Spleen (tissue), 11 donors: Measurements from ENCODE around the gene TIRAP. TPM values are rescaled to one million over a fixed set of nuclear protein-coding genes. Genes with fewer than 3 reads are reported as not detected.

Source experiments
- DNase-seq: peaks from one replicate; pipeline ENCODE4 v3.0.0-alpha.2; 2020
- H3K27ac ChIP-seq, 8 donors: fragments of 200-600 bp; sonication (generic) in 7 of 8; 1 replicate in 4 of 8; 2 replicates in 4 of 8; pipeline versions ENCODE4 v1.5.0 to v1.8.0; 2016 to 2021; ENCODE audit warnings: inconsistent platforms in 4 of 8, mild to moderate bottlenecking in 4 of 8, moderate library complexity in 1 of 8
- H3K27me3 ChIP-seq, 7 donors: fragments of 200-600 bp; sonication (generic) in 6 of 7; replicated peaks in 1 of 7; 1 replicate in 4 of 7; 2 replicates in 3 of 7; pipeline versions ENCODE4 v1.5.0 to v1.8.0; 2016 to 2021; ENCODE audit warnings: inconsistent platforms in 3 of 7, mild to moderate bottlenecking in 1 of 7
- H3K36me3 ChIP-seq, 6 donors: fragments of 200-600 bp; sonication (generic) in 5 of 6; 1 replicate in 4 of 6; 2 replicates in 2 of 6; pipeline versions ENCODE4 v1.5.0 to v1.8.0; 2016 to 2021; ENCODE audit warnings: inconsistent platforms in 2 of 6
- H3K4me1 ChIP-seq, 6 donors: fragments of 200-600 bp; sonication (generic) in 5 of 6; 1 replicate in 3 of 6; 2 replicates in 3 of 6; pipeline versions ENCODE4 v1.5.0 to v1.8.0; 2016 to 2021; ENCODE audit warnings: inconsistent platforms in 3 of 6
- H3K4me3 ChIP-seq, 8 donors: fragments of 200-600 bp; sonication (generic) in 7 of 8; 1 replicate in 4 of 8; 2 replicates in 4 of 8; pipeline versions ENCODE4 v1.5.0 to v1.8.0; 2016 to 2021; ENCODE audit warnings: inconsistent platforms in 4 of 8, mild to moderate bottlenecking in 4 of 8, moderate library complexity in 2 of 8
- H3K9me3 ChIP-seq, 8 donors: fragments of 200-600 bp; sonication (generic) in 7 of 8; 1 replicate in 4 of 8; 2 replicates in 4 of 8; pipeline versions ENCODE4 v1.5.0 to v1.8.0; 2016 to 2021; ENCODE audit warnings: inconsistent platforms in 4 of 8
- CTCF ChIP-seq, 11 experiments: fragments of 200-600 bp in 7 of 11; fragments of 450-650 bp in 4 of 11; sonication (generic) in 4 of 11; IDR thresholded peaks in 8 of 11; conservative IDR thresholded peaks in 3 of 11; 1 replicate in 7 of 11; 2 replicates in 4 of 11; pipeline versions ENCODE4 v1.4.0 to v1.8.0; 2016 to 2021; ENCODE audit warnings: antibody characterized with exemption in 11 of 11, inconsistent platforms in 4 of 11, mild to moderate bottlenecking in 1 of 11
- POLR2A ChIP-seq, 3 donors: fragments of 450-650 bp; IDR thresholded peaks; one replicate each; pipeline ENCODE4 v1.5.1; 2017; ENCODE audit warnings: antibody characterized with exemption in 3 of 3, mild to moderate bottlenecking in 1 of 3
- POLR2AphosphoS5 ChIP-seq, 3 donors: sonication (generic); formaldehyde crosslinking; IDR thresholded peaks; one replicate each; pipeline ENCODE4 v1.5.1; 2017; ENCODE audit warnings: antibody characterized with exemption in 3 of 3
- WGBS, 5 donors: extraction: QIAGEN DNeasy Blood & Tissue Kit in 3 of 5; methylation state at CpG; one replicate each; pipeline versions ENCODE4 v1.1.5 to v1.1.7; 2013 to 2018; 5-methylcytosine and 5-hydroxymethylcytosine counted together
- intact Hi-C: fragments of 100-400 bp; cut with DNase I; formaldehyde crosslinking; loops from one replicate; pipeline ENCODE4 v1.15.0; 2023; ENCODE audit warnings: low total_unique reads
- polyA plus RNA-seq, 3 donors: library from polyadenylated mRNA; stranded (reverse); fragments of 200-250 nt; gene quantifications; one replicate each; pipeline ENCODE4 v1.2.1, GENCODE V29; 2013
- total RNA-seq, 7 donors: library from RNA; depleted of rRNA in 3 of 7; stranded (reverse); fragments of >200 nt in 3 of 7; fragmentation: NEBNext Ultra II Directional in 4 of 7; extraction: Animal tissue kit (Norgen Biotek cat#: 25700) in 4 of 7; gene quantifications; one replicate each; pipeline versions ENCODE4 v1.1.0 to v1.2.1, GENCODE V29; 2016 to 2021
- donor health status: healthy with polysubstance abuse.
- donor health status: DM: no; HTN: no; CAD: no; lungs with moderate emphysema.
- donor health status: DM: no; HTN: no; CAD: no.
- donor health status: Bipolar disorder and iron deficiency.
- donor health status: healthy.
- donor health status: DM: no; HTN: no; CAD: no.
- donor health status: DM: yes; HTN: yes; CAD: no.

TIRAP gene
- total and polyA plus RNA-seq, 10 donors: 2.6 to 23.5 (median 17.1) TPM

DNA sequence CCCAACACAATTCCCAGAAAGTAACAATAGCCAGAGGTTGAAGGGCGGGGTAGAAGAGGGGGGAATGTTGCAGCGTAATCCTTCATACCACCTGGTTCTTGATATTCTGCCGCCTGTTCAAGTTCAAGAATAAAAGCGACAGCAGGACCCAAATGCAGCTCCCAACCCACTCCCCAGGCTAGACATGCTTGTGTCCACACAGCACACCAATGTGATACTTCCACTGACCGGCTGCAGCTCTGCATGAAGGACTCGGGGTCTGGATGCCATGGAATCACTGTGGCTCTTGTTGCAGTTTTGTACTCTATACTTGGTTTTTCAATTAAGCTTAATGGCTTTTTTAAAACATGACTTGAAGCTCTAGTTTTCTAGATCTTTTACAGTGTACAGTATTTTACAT, 20.7 kb upstream of the TIRAP start:
- DNase-seq: no peak
- peaks cover 13 to 90% (median 64%) of the 10 kb centered on the region in 6 donors for H3K36me3 ChIP-seq
- 94 to 99% (median 97%) methylated on average over 6 of the region's 6 CpGs for WGBS, 5 donors
- intact Hi-C loops: loop anchor here (10.0 kb wide), 1 partner anchor 47 kb away; the partner anchor contains the start of genes FAM118B and RPUSD4
- peaks cover 0 to 20% (median 8%) of the 10 kb centered on the region in 6 donors for H3K4me1 ChIP-seq
- H3K27me3 ChIP-seq: no peaks in the 10 kb centered on the region
- no peaks in the 10 kb centered on the region for H3K9me3 ChIP-seq
- TF ChIP-seq POLR2AphosphoS5 (IDR thresholded peaks at IDR 0.05): no peak
- TF ChIP-seq POLR2A (IDR thresholded peaks at IDR 0.05): no peak
- TF ChIP-seq CTCF (IDR thresholded peaks at IDR 0.05 in 8 of 11, conservative IDR thresholded peaks at IDR 0.05 in 3 of 11): no peak
- H3K4me3 ChIP-seq: no peak overlapping the region
- H3K27ac ChIP-seq: no peak overlapping the region

DNA sequence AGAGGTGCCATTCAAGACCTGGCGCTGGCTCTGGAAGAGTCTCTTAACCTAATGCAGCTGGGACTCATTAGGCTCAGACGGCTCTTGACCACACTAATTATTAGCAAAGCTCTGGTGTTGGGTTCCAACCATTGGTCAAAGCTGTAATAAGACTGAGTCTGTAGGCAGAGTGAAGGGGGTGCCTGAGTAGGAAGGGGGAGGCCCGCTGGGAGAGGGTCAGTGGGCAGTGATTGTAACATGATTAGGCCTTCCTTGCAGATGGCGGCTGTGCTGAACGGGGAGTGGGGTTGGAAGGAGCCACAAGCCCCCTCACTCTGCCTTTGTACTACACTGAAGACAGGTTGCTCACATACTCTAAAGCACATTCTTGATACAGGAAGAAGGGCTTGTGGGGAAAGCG, 19.4 kb upstream of the TIRAP start:
- peaks cover 13 to 80% (median 64%) of the 10 kb centered on the region in 6 donors for H3K36me3 ChIP-seq
- peaks cover 5 to 30% (median 18%) of the 10 kb centered on the region in 6 donors for H3K4me1 ChIP-seq
- 86 to 94% (median 88%) methylated on average over 6 of the region's 6 CpGs for WGBS, 5 donors
- no peak for DNase-seq
- no peaks in the 10 kb centered on the region for H3K27me3 ChIP-seq
- TF ChIP-seq CTCF (IDR thresholded peaks at IDR 0.05 in 8 of 11, conservative IDR thresholded peaks at IDR 0.05 in 3 of 11) (no peak), POLR2A (IDR thresholded peaks at IDR 0.05) (no peak), POLR2AphosphoS5 (IDR thresholded peaks at IDR 0.05) (no peak)
- H3K9me3 ChIP-seq: no peaks in the 10 kb centered on the region
- no peak overlapping the region for H3K4me3 ChIP-seq
- intact Hi-C loops: loop anchor here (10.0 kb wide), 1 partner anchor 49 kb away; the partner anchor contains the start of genes FAM118B and RPUSD4
- no peak overlapping the region for H3K27ac ChIP-seq

- Histone ChIP-seq H3K27ac (no peak overlapping the region), H3K4me3 (no peak overlapping the region), H3K27me3 (no peaks in the 10 kb centered on the region), H3K36me3 (peaks cover 13 to 67% (median 64%) of the 10 kb centered on the region in 6 donors), H3K4me1 (peaks cover 11 to 44% (median 32%) of the 10 kb centered on the region in 6 donors), H3K9me3 (no peaks in the 10 kb centered on the region)
- intact Hi-C loops: loop anchor here (10.0 kb wide), 1 partner anchor 51 kb away; the partner anchor contains the start of genes FAM118B and RPUSD4
- WGBS, 5 donors: 85 to 97% (median 93%) methylated on average over 8 of the region's 8 CpGs
- DNase-seq: no peak
- no peak for TF ChIP-seq POLR2AphosphoS5 (IDR thresholded peaks at IDR 0.05)
- TF ChIP-seq CTCF (IDR thresholded peaks at IDR 0.05 in 8 of 11, conservative IDR thresholded peaks at IDR 0.05 in 3 of 11): no peak
- no peak for TF ChIP-seq POLR2A (IDR thresholded peaks at IDR 0.05)
Observed at GRCh38 chr11:126265811-126266210, 17.1 kb upstream of the TIRAP start.

DNA sequence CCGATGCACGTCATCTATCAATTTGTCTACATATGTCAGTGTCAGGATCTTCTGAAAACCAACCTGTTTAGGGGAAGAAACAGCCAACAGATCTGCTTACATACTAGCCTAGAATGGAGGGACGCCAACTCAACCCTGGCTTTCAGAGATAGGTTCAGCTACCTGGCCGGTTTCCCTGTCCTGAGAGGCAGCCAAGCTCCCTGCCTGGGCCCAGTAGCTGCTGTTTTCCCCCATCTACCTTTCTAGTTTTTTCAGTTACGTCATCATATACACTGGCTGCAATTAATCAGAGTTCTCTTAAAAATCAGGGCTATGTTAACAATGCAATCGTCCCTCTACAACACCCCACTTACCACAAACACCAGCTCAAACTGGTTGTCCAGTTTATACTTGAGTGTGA, 15.2 kb upstream of the TIRAP start:
- WGBS, 5 donors: 81 to 82% (median 81%) methylated on average over 6 of the region's 6 CpGs
- Histone ChIP-seq H3K36me3 (peaks cover 13 to 62% (median 49%) of the 10 kb centered on the region in 6 donors), H3K9me3 (no peaks in the 10 kb centered on the region), H3K4me1 (peaks cover 11 to 44% (median 31%) of the 10 kb centered on the region in 6 donors), H3K4me3 (peak overlapping the region; percentile 72 to 88 (median 78)), H3K27ac (peak overlapping the region; percentile 86 to 97 (median 92)), H3K27me3 (no peaks in the 10 kb centered on the region)
- intact Hi-C loops: loop anchor here (10.0 kb wide), 1 partner anchor 53 kb away; the partner anchor contains the start of genes FAM118B and RPUSD4
- no peak for DNase-seq
- TF ChIP-seq CTCF (IDR thresholded peaks at IDR 0.05 in 8 of 11, conservative IDR thresholded peaks at IDR 0.05 in 3 of 11) (no peak), POLR2A (IDR thresholded peaks at IDR 0.05) (no peak), POLR2AphosphoS5 (IDR thresholded peaks at IDR 0.05) (no peak)
